OCI-LY1 (cell line): ENCODE data around the gene BRI3BP.

Experiments
- CTCF ChIP-seq: fragments of 200-600 bp; sonication (generic), shearing (Covaris generic); IDR thresholded peaks from 2 replicates; pipeline ENCODE4 v1.5.1; 2017; ENCODE audit warnings: mild to moderate bottlenecking, antibody characterized with exemption, low read length, moderate library complexity, mixed read lengths
- EZH2 ChIP-seq: fragments of 200-600 bp; sonication (generic), shearing (Covaris generic); IDR thresholded peaks from 2 replicates; pipeline ENCODE4 v1.8.0; 2017; ENCODE audit warnings: borderline replicate concordance, mixed run types, mild to moderate bottlenecking, antibody characterized with exemption, low read length, moderate library complexity, mixed read lengths

- TF ChIP-seq CTCF (no peak), EZH2 (no peak)
Measured at GRCh38 chr12:125018356-125018755, 24.9 kb downstream of the BRI3BP start.
